Measurements from ENCODE around the gene DIP2C.

GRCh38 chr10:639751-640672 is 49.5 kb downstream of the DIP2C start:
- no peak for TF ChIP-seq POLR2AphosphoS5 (IDR thresholded peaks at IDR 0.05)
- TF ChIP-seq CTCF (IDR thresholded peaks at IDR 0.05): no peak
- TF ChIP-seq POLR2A (IDR thresholded peaks at IDR 0.05): no peak

All from stomach (tissue), 4 donors.